ENCODE results near the gene SLC4A1. TPM values are rescaled to one million over a fixed set of nuclear protein-coding genes. Genes with fewer than 3 reads are reported as not detected.

Gene SLC4A1
- total RNA-seq, 1 experiment from 2014 or later: not detected

GRCh38 chr17:44221084-44221861 is 46.7 kb downstream of the SLC4A1 start:
- peak; percentile 71 for DNase-seq (ENCODE audit: low read depth)

GRCh38 chr17:44220213-44221083 is 47.5 kb downstream of the SLC4A1 start:
- DNase-seq (ENCODE audit: low read depth): no peak

GRCh38 chr17:44219616-44220212 is 48.2 kb downstream of the SLC4A1 start, which contains the start of gene UBTF:
Gene UBTF, minus strand, starts transcription at chr17:44219675. Its CDS starts 1,446 bp downstream, at chr17:44218229.
- no peak for DNase-seq (ENCODE audit: low read depth)

GRCh38 chr17:44219108-44219615 is 48.8 kb downstream of the SLC4A1 start:
- peak; percentile 54 for DNase-seq (ENCODE audit: low read depth)

- DNase-seq (ENCODE audit: low read depth): peak; percentile 89
These were observed 49.4 kb downstream of the SLC4A1 start for GRCh38 chr17:44218344-44219107.

GRCh38 chr17:44217738-44218343 is 50.1 kb downstream of the SLC4A1 start:
- no peak for DNase-seq (ENCODE audit: low read depth)

GRCh38 chr17:44216694-44217093 is 51.2 kb downstream of the SLC4A1 start:
- DNase-seq (ENCODE audit: low read depth): no peak

GRCh38 chr17:44216173-44216572 is 51.8 kb downstream of the SLC4A1 start:
- DNase-seq (ENCODE audit: low read depth): no peak

GRCh38 chr17:44214896-44215295 is 53.0 kb downstream of the SLC4A1 start:
- DNase-seq (ENCODE audit: low read depth): no peak

- DNase-seq (ENCODE audit: low read depth): no peak
These were observed 53.8 kb downstream of the SLC4A1 start for GRCh38 chr17:44214230-44214494.

GRCh38 chr17:44213403-44214229 is 54.3 kb downstream of the SLC4A1 start:
- DNase-seq (ENCODE audit: low read depth): no peak

- DNase-seq (ENCODE audit: low read depth): no peak
These were observed 55.2 kb downstream of the SLC4A1 start for GRCh38 chr17:44212507-44213402.

GRCh38 chr17:44211281-44212265 is 56.4 kb downstream of the SLC4A1 start:
- no peak for DNase-seq (ENCODE audit: low read depth)

- peak; percentile 85 for DNase-seq (ENCODE audit: low read depth)
These were observed 57.4 kb downstream of the SLC4A1 start for GRCh38 chr17:44210342-44211192.

- peak; percentile 60 for DNase-seq (ENCODE audit: low read depth)
These were observed 58.1 kb downstream of the SLC4A1 start for GRCh38 chr17:44209786-44210341.

- peak; percentile 44 for DNase-seq (ENCODE audit: low read depth)
These were observed 60.2 kb downstream of the SLC4A1 start for GRCh38 chr17:44207743-44208142.

Measured in HT1080 (cell line).